ENCODE data around the gene UBAP2L. TPM values are rescaled to one million over a fixed set of nuclear protein-coding genes. Genes with fewer than 3 reads are reported as not detected.
"Not testable (repeated sequence)": the region's sequence is repeated elsewhere in the genome, so short reads cannot be mapped to it uniquely, and the experiment has no call there.

UBAP2L gene
- total RNA-seq, 4 donors from 2014 or later = 46.0 to 74.6 (median 59.4) TPM

DNA sequence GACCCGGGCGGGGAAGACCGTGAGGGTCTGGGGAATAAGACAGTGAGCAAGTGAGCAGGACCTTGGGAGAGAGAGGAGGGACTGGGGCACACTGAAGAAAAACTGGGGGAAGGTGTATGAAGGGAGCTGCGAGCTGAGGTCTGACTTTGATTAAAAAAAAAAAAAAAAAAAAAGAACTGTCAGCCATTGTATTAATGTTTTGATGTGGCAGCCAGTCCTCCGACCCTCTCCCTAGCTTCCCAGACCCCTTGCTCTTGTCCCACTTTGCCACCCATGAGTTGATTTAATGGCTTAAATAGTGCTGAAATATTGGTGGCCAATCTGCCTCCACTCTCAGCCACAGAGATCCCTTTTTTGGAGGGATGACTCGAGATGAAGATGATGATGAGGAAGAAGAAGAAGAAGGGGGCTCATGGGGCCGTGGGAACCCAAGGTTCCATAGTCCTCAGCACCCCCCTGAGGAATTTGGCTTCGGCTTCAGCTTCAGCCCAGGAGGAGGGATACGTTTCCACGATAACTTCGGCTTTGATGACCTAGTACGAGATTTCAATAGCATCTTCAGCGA is 52.3 kb downstream of the UBAP2L start:
- TF ChIP-seq CTCF (IDR thresholded peaks at IDR 0.05) (no peak), POLR2A (IDR thresholded peaks at IDR 0.05) (no peak)
- intact Hi-C loops (cut with DNase I; ENCODE audit: low total_unique reads) = no loop called here
- H3K4me3 ChIP-seq (ENCODE audit: low read depth, poor library complexity, severe bottlenecking) = peak overlapping the region; percentile 77
- no peak for DNase-seq (ENCODE audit: low spot score in 2 of 2)
- 39 to 42% methylated on average over 13 of the region's 13 CpGs for WGBS, 2 donors

DNA sequence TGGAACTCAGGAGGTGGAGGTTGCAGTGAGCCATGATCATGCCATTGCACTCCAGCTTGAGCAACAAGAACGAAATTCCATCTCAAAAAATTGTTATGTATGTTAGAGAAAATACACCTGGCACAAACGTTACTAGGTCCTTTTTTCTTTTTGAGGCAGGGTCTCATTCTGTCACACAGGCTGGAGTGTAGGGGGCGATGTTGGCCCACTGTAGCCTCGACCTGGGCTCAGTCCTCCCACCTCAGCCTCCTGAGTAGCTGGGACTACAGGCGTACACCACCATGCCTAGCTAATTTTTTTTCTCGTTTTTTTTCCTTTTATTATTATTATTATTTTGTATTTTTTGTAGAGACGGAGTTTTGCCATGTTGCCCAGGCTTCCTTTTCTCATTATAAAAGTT is 56.0 kb downstream of the UBAP2L start:
- WGBS, 2 donors = 88% methylated on average over 7 of the region's 7 CpGs
- no peak overlapping the region for H3K4me3 ChIP-seq (ENCODE audit: low read depth, poor library complexity, severe bottlenecking)
- no peak for DNase-seq (ENCODE audit: low spot score in 2 of 2)
- intact Hi-C loops (cut with DNase I; ENCODE audit: low total_unique reads) = no loop called here
- no peak for TF ChIP-seq POLR2A (IDR thresholded peaks at IDR 0.05)
- TF ChIP-seq CTCF (IDR thresholded peaks at IDR 0.05) = no peak

DNA sequence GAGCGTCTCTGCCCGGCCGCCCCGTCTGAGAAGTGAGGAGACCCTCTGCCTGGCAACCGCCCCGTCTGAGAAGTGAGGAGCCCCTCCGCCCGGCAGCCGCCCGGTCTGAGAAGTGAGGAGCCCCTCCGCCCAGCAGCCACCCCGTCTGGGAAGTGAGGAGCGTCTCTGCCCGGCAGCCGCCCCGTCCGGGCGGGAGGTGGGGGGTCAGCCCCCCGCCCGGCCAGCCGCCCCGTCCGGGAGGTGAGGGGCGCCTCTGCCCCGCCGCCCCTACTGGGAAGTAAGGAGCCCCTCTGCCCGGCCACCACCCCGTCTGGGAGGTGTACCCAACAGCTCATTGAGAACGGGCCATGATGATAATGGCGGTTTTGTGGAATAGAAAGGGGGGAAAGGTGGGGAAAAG is 66.8 kb downstream of the UBAP2L start:
- DNase-seq (ENCODE audit: low spot score in 2 of 2); intact Hi-C loops (cut with DNase I; ENCODE audit: low total_unique reads); H3K4me3 ChIP-seq (ENCODE audit: low read depth, poor library complexity, severe bottlenecking): not testable (repeated sequence)
- WGBS, 2 donors = 89 to 97% methylated on average over 10 to 13 of the region's 30 CpGs

- no peak for TF ChIP-seq POLR2A (IDR thresholded peaks at IDR 0.05)
- no peak for TF ChIP-seq CTCF (IDR thresholded peaks at IDR 0.05)
- H3K4me3 ChIP-seq (ENCODE audit: low read depth, poor library complexity, severe bottlenecking) = no peak overlapping the region
- WGBS, 2 donors = 67 to 70% methylated on average over 3 of the region's 3 CpGs
- intact Hi-C loops (cut with DNase I; ENCODE audit: low total_unique reads) = no loop called here
- no peak for DNase-seq (ENCODE audit: low spot score in 2 of 2)
Measured at GRCh38 chr1:154288661-154289060, 67.9 kb downstream of the UBAP2L start.

DNA sequence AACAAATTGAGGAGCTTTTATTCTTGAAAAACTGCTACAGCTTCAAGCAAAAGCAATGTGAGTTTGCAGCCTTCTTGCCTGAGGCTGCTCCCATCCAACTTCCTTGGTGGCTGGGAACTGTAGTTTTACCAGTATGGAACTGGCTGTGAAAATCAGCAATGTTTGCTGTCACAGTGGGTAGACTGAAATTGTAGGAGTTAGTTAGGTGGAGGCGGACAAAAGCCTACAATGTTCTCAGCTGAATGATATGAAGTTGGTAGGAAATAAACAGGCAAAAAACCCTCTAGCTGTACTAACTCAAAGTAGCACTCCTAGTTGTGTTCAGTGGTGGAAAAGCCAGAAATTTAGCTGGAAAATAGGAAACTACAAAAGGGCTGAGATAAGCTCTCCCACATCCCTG is 70.2 kb downstream of the UBAP2L start:
- H3K4me3 ChIP-seq (ENCODE audit: low read depth, poor library complexity, severe bottlenecking) = no peak overlapping the region
- TF ChIP-seq CTCF (IDR thresholded peaks at IDR 0.05) (no peak), POLR2A (IDR thresholded peaks at IDR 0.05) (no peak)
- intact Hi-C loops (cut with DNase I; ENCODE audit: low total_unique reads) = no loop called here

DNA sequence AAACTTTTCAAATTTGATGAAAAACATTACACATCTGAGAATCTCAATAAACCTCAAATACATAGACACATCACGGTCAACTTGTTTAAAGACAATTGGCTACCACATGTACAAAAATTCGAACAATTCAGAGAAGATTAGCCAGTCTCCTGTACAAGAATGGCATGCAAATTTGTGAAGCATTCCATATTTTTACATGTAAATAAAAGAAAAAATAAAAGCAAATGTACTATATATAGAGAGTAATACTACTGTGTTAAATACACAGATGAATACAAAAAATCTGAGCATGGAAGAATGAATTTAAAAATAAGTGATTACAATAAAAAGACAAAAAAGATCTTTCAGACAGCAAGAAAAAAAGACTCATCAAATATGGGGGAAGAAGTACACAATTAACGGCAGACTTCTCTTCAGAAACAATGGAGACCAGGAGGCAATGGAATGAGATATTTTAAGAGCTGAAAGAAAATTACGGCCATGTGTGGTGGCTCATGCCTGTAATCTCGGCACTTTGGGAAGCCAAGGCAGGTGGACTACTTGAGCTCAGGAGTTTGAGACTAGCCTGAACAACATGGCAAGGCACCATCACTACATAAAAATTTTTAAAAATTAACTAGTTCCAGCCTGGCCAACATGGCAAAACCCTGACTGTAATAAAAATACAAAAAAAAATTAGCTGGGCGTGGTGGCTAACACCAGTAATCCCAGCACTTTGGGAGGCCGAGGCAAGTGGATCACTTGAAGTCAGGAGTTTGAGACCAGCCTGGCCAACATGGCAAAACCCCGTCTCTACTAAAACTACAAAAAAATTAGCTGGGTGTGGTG is 74.9 kb downstream of the UBAP2L start:
- no peak for DNase-seq (ENCODE audit: low spot score in 2 of 2)
- no peak overlapping the region for H3K4me3 ChIP-seq (ENCODE audit: low read depth, poor library complexity, severe bottlenecking)
- 77 to 82% methylated on average over 8 of the region's 8 CpGs for WGBS, 2 donors
- TF ChIP-seq CTCF (IDR thresholded peaks at IDR 0.05) (no peak), POLR2A (IDR thresholded peaks at IDR 0.05) (no peak)
- intact Hi-C loops (cut with DNase I; ENCODE audit: low total_unique reads) = no loop called here

More for the DNA sequence above, 70.2 kb downstream of the UBAP2L start:
- DNase-seq (ENCODE audit: low spot score in 2 of 2) = no peak
- WGBS, 2 donors = 74 to 86% methylated on average over 1 of the region's 1 CpG

Measured in lower leg skin (tissue), 4 donors.